Mesothelial cell of epicardium (in vitro differentiated cells): Measurements from ENCODE around the gene ICA1. TPM values are rescaled to one million over a fixed set of nuclear protein-coding genes. Genes with fewer than 3 reads are reported as not detected.
"Not testable (repeated sequence)": the region's sequence is repeated elsewhere in the genome, so short reads cannot be mapped to it uniquely, and the experiment has no call there.

Source experiments
- DNase-seq, 2 experiments: peaks; one replicate each; pipeline ENCODE4 v3.0.0; 2021; ENCODE audit warnings: low spot score in 2 of 2; ENCODE audit not compliant: unreplicated experiment in 2 of 2
- H3K27ac Mint-ChIP-seq: 2 replicates; pipeline ENCODE4 v1.8.0; 2021; ENCODE audit warnings: mixed read lengths
- H3K27me3 Mint-ChIP-seq: 2 replicates; pipeline ENCODE4 v1.8.0; 2021; ENCODE audit warnings: low read depth, mixed read lengths
- H3K36me3 Mint-ChIP-seq: 2 replicates; pipeline ENCODE4 v1.8.0; 2021; ENCODE audit warnings: mixed read lengths
- H3K4me1 Mint-ChIP-seq: 2 replicates; pipeline ENCODE4 v1.8.0; 2021; ENCODE audit warnings: mixed read lengths
- H3K4me3 Mint-ChIP-seq: 2 replicates; pipeline ENCODE4 v1.8.0; 2021; ENCODE audit warnings: mild to moderate bottlenecking, moderate library complexity, mixed read lengths
- H3K9me3 Mint-ChIP-seq: 2 replicates; pipeline ENCODE4 v1.8.0; 2021; ENCODE audit warnings: mixed read lengths
- total RNA-seq: library from RNA; stranded (reverse); gene quantifications from 3 replicates; pipeline ENCODE4 v1.2.1, GENCODE V29; 2021
- TF ChIP-seq, protein P1 (sequence below): fragments of 200-600 bp; sonication (generic); IDR thresholded peaks from one replicate; pipeline ENCODE4 v1.5.0; 2021; ENCODE audit warnings: antibody characterized with exemption; ENCODE audit not compliant: unreplicated experiment

ICA1 gene
- total RNA-seq, 1 donor from 2014 or later, result 8.2 TPM

GRCh38 chr7:8254215-8254614 is 7.8 kb downstream of the ICA1 start:
- TF ChIP-seq, protein P1, sequence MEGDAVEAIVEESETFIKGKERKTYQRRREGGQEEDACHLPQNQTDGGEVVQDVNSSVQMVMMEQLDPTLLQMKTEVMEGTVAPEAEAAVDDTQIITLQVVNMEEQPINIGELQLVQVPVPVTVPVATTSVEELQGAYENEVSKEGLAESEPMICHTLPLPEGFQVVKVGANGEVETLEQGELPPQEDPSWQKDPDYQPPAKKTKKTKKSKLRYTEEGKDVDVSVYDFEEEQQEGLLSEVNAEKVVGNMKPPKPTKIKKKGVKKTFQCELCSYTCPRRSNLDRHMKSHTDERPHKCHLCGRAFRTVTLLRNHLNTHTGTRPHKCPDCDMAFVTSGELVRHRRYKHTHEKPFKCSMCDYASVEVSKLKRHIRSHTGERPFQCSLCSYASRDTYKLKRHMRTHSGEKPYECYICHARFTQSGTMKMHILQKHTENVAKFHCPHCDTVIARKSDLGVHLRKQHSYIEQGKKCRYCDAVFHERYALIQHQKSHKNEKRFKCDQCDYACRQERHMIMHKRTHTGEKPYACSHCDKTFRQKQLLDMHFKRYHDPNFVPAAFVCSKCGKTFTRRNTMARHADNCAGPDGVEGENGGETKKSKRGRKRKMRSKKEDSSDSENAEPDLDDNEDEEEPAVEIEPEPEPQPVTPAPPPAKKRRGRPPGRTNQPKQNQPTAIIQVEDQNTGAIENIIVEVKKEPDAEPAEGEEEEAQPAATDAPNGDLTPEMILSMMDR, result no peak
- DNase-seq, result no peak
- no peaks in the 10 kb centered on the region for H3K4me1 Mint-ChIP-seq
- no peak overlapping the region for H3K27ac Mint-ChIP-seq
- H3K4me3 Mint-ChIP-seq, result no peak overlapping the region
- H3K27me3 Mint-ChIP-seq, result peaks cover 8% of the 10 kb centered on the region
- H3K9me3 Mint-ChIP-seq, result no peaks in the 10 kb centered on the region
- no peaks in the 10 kb centered on the region for H3K36me3 Mint-ChIP-seq

- DNase-seq, result no peak
- no peak overlapping the region for H3K27ac Mint-ChIP-seq
- H3K9me3 Mint-ChIP-seq, result no peaks in the 10 kb centered on the region
- TF ChIP-seq, protein P1, result no peak
- no peaks in the 10 kb centered on the region for H3K4me1 Mint-ChIP-seq
- H3K36me3 Mint-ChIP-seq, result no peaks in the 10 kb centered on the region
- H3K27me3 Mint-ChIP-seq, result peaks cover 6% of the 10 kb centered on the region
- no peak overlapping the region for H3K4me3 Mint-ChIP-seq
These were observed 10.8 kb downstream of the ICA1 start for GRCh38 chr7:8251195-8251594.

GRCh38 chr7:8250547-8250946 is 11.4 kb downstream of the ICA1 start:
- H3K4me1 Mint-ChIP-seq, result no peaks in the 10 kb centered on the region
- no peak overlapping the region for H3K4me3 Mint-ChIP-seq
- DNase-seq, result no peak
- TF ChIP-seq, protein P1, result no peak
- H3K36me3 Mint-ChIP-seq, result no peaks in the 10 kb centered on the region
- H3K27me3 Mint-ChIP-seq, result peaks cover 6% of the 10 kb centered on the region
- no peaks in the 10 kb centered on the region for H3K9me3 Mint-ChIP-seq
- H3K27ac Mint-ChIP-seq, result no peak overlapping the region

DNA sequence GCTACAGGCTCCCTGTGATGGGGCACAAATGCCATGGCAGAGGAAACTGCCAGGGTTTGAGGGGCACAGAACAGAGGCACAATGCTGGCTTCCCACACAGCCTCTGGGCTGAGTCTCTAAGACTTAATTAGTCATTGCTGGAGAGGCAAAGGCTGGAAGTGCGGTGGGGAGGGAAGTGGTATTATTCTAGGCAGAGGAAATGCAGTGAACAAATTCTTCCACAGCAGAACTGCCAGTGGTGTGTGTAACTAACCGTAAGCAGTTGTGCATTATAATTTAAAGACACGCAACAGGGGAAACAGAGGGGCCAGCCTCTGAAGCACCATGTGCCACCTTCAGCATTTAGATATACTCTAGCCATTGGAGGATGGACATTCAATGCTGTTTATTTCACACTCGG is 12.8 kb downstream of the ICA1 start:
- TF ChIP-seq, protein P1, result no peak
- no peaks in the 10 kb centered on the region for H3K36me3 Mint-ChIP-seq
- H3K4me1 Mint-ChIP-seq, result no peaks in the 10 kb centered on the region
- H3K27ac Mint-ChIP-seq, result no peak overlapping the region
- H3K4me3 Mint-ChIP-seq, result no peak overlapping the region
- DNase-seq, result no peak
- peaks cover 7% of the 10 kb centered on the region for H3K9me3 Mint-ChIP-seq
- H3K27me3 Mint-ChIP-seq, result peaks cover 5% of the 10 kb centered on the region

DNA sequence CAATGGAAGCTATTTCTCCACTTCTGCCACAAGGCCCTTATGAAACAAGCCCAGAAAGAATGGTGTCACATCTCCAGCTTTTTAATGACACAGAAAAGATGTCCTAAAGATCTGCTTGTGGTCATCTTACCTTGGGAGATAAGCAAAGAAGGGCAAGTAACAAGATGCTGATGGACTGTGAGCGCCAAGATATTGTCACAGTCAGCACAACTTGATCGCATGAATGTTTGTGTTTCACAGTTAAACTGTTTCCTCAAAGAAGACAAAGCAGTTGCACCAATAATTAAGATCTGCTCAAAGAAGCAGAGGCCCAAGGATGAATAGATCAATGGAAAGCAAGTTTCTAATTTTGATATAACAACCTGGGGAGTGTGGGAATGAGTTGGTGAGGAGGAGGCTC is 15.9 kb downstream of the ICA1 start:
- Mint-ChIP-seq H3K4me3 (no peak overlapping the region), H3K4me1 (no peaks in the 10 kb centered on the region), H3K36me3 (peaks cover 2% of the 10 kb centered on the region), H3K27ac (no peak overlapping the region), H3K27me3 (peaks cover 5% of the 10 kb centered on the region), H3K9me3 (peaks cover 22% of the 10 kb centered on the region)
- DNase-seq, result no peak
- TF ChIP-seq, protein P1, result no peak

DNA sequence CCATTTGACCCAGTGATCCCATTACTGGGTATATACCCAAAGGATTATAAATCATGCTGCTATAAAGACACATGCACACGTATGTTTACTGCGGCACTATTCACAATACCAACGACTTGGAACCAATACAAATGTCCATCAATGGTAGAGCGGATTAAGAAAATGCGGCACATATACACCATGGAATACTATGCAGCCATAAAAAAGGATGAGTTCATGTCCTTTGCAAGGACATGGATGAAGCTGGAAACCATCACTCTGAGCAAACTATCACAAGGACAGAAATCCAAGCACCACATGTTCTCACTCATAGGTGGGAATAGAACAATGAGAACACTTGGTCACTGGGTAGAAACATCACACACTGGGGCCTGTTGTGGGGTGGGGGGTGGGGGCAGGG is 16.9 kb downstream of the ICA1 start:
- H3K36me3 Mint-ChIP-seq, H3K27me3 Mint-ChIP-seq, H3K27ac Mint-ChIP-seq, H3K4me1 Mint-ChIP-seq, DNase-seq, H3K4me3 Mint-ChIP-seq: not testable (repeated sequence)
- H3K9me3 Mint-ChIP-seq, result peaks cover 28% of the 10 kb centered on the region

GRCh38 chr7:8243059-8243458 is 18.9 kb downstream of the ICA1 start:
- not testable (repeated sequence) for H3K27me3 Mint-ChIP-seq

DNA sequence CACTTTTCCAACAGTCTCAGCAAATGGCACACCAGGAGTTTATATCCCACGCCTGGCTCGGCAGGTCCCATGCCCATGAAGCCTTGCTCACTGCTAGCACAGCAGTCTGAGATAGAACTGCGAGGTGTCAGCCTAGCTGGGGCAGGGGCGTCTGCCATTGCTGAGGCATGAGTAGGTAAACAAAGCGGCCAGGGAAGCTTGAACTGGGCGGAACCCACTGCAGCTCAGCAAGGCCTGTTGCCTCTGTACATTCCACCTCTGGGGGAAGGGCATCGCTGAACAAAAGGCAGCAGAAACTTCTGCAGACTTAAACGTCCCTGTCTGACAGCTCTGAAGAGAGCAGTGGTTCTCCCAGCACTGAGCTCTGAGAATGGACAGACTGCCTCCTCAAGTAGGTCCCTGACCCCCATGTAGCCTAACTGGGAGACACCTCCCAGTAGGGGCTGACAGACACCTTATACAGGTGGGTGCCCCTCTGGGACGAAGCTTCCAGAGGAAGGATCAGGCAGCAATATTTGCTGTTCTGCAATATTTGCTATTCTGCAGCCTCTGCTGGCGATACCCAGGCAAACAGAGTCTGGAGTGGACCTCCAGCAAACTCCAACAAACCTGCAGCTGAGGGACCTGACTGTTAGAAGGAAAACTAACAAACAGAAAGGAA is 22.1 kb downstream of the ICA1 start:
- peaks cover 28% of the 10 kb centered on the region for H3K9me3 Mint-ChIP-seq
- not testable (repeated sequence) for H3K27ac Mint-ChIP-seq, H3K4me3 Mint-ChIP-seq, H3K36me3 Mint-ChIP-seq, DNase-seq, H3K4me1 Mint-ChIP-seq, H3K27me3 Mint-ChIP-seq

More at GRCh38 chr7:8243059-8243458, 18.9 kb downstream of the ICA1 start:
- not testable (repeated sequence) for H3K4me3 Mint-ChIP-seq, H3K27ac Mint-ChIP-seq, H3K36me3 Mint-ChIP-seq, H3K4me1 Mint-ChIP-seq, DNase-seq
- peaks cover 28% of the 10 kb centered on the region for H3K9me3 Mint-ChIP-seq
